Adipose tissue (tissue), 3 donors: ENCODE results near the gene SECISBP2. TPM values are rescaled to one million over a fixed set of nuclear protein-coding genes. Genes with fewer than 3 reads are reported as not detected.
"Not testable (repeated sequence)": the region's sequence is repeated elsewhere in the genome, so short reads cannot be mapped to it uniquely, and the experiment has no call there.

Experiments used
- H3K27ac ChIP-seq: one replicate; pipeline ENCODE4 v1.5.1; 2013; ENCODE audit warnings: low read depth, low read length
- WGBS, 3 donors: extraction: QIAGEN DNeasy Blood & Tissue Kit; methylation state at CpG; one replicate each; pipeline ENCODE4 v1.1.7; 2013; 5-methylcytosine and 5-hydroxymethylcytosine counted together
- polyA plus RNA-seq, 3 donors: library from polyadenylated mRNA; stranded (reverse); fragments of 200-250 nt; gene quantifications; one replicate each; pipeline ENCODE4 v1.2.3, GENCODE V29; 2013
- donor health status: healthy with polysubstance abuse.
- donor health status: Bipolar disorder and iron deficiency.
- donor health status: healthy.

SECISBP2 gene
- polyA plus RNA-seq, 3 donors = 22.0 to 23.6 (median 23.4) TPM

DNA sequence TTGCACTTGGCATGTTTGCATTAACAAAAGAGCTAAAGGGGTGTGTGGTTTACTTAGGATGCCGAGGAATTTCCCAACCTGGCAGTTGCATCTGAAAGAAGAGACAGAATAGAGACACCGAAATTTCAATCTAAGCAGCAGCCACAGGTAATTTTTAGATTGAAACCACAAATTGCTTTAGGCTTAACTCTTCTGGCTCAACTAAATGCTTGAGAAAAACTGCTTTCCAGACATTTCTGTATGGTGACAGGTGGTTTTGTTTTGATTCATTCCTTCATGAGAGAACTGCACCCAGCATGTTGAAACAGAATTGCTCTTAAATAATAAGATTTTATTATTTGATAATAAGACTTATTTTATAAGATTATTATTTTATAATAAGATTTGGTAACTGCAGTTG lies 21.5 kb downstream of the SECISBP2 start:
- no peak overlapping the region for H3K27ac ChIP-seq
- 73 to 86% (median 79%) methylated on average over 2 of the region's 2 CpGs for WGBS, 3 donors

DNA sequence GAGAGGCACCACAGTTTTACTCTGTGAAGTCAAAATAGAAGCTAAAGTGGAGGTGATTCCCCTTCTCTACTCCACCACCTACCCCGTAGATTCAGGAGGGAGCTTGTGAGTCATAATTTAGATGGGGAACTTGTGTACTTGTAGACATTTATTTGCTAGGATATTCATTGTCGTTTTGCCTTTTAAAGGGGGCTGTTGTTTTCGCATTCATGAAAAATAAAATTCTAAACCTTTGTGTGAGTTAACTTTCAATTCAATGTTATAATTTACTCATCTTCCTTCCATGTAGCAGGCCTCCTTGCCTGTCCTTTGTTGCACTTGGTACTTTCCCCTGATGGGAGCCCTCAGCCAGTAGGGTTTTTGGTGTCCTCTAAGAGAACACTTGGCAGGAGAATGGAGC lies 22.0 kb downstream of the SECISBP2 start:
- no peak overlapping the region for H3K27ac ChIP-seq
- 94 to 96% (median 95%) methylated on average over 3 of the region's 3 CpGs for WGBS, 3 donors

DNA sequence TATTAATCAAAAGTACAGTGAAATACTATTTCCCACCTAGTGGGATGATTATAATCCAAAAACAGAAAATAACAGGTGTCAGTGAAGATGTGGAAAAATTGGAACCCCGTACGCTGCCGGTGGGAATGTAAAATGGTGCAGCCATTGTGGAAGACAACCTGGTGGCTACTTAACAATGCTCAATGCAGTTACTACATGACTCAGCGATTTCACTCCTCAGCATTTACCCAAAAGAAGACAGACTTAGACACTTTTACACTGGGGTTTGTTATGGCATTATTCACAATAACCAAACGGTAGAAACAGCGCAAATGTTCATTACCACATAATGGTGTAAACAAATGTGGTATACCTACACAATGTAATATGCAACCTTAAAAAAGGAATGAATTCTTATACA lies 23.9 kb downstream of the SECISBP2 start:
- H3K27ac ChIP-seq = no peak overlapping the region
- WGBS, 3 donors = 95 to 98% (median 97%) methylated on average over 6 of the region's 6 CpGs

DNA sequence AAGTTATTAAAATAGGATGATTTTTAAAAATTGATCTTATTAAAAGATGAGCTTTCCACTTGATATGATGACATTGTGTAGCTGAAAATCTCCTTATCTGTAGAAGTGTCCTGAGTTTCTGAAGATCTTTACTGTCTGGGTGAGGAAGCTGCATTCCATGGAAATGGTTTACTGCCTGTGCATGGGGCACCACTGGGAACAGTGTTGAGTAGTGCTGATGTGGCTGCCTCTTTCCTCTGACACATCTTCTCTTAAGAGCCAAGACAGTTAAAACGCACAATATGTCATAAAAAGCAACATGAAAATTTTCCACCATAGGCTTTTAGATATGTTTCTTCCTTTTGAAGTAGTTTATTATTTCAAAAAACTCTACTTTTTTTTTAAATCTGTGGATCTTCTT lies 24.6 kb downstream of the SECISBP2 start:
- no peak overlapping the region for H3K27ac ChIP-seq
- 97 to 100% (median 100%) methylated on average over 1 of the region's 1 CpG for WGBS, 3 donors

DNA sequence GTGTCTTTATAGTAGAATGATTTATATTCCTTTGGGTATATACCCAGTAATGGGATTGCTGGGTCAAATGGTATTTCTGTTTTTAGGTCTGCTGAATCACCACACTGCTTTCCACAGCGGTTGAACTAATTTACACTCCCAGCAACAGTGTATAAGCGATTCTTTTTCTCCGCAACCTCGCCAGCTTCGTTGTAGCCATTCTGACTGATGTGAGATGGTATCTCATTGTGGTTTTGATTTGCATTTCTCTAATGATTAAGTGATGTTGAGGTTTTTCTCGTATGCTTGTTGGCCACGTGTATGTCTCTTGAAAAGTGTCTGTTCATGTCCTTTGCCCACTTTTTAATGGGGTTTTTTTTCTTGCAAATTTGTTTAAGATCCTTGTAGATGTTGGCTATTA lies 25.5 kb downstream of the SECISBP2 start:
- 92 to 95% (median 94%) methylated on average over 7 of the region's 7 CpGs for WGBS, 3 donors
- not testable (repeated sequence) for H3K27ac ChIP-seq

DNA sequence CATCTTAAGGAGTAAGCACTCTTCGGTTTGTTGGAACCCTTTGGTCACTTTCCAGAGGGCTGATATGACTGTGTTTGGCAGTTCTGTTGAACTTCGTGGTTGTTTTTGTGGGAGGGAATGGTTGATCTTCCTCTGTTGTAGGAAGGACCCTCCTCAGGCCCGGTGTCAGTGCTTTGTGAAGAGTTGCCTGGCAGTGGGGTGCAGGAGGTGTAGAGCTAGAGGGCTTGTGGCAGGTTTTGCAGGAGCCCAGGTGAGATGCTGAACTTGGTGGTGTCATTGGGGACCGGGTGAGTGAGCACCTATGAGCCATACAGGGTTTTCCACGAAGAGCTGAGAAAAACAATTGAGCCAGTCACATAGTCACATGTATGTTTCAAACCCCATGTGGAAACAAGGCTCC lies 27.2 kb downstream of the SECISBP2 start:
- H3K27ac ChIP-seq = no peak overlapping the region
- WGBS, 3 donors = 93 to 96% (median 95%) methylated on average over 5 of the region's 5 CpGs

DNA sequence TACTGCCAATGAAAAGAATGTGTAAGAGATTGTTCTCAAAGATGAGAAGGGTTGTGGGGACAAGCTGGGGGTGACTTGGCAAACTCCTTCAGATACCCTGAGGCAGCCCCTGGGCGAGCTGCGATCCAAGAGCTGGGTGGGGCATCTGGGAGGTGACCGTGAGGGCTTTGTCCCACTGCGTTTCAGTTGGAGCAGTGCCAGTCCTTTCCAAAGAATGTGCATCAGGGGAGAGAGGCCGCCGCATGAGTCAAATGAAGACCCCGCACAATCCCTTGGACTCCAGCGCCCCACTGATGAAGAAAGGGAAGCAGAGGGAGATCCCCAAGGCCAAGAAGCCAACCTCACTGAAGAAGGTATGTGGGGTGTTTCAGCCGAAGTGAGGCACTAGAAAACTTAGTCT lies 28.4 kb downstream of the SECISBP2 start:
- no peak overlapping the region for H3K27ac ChIP-seq
- WGBS, 3 donors = 89 to 93% (median 90%) methylated on average over 9 of the region's 9 CpGs

DNA sequence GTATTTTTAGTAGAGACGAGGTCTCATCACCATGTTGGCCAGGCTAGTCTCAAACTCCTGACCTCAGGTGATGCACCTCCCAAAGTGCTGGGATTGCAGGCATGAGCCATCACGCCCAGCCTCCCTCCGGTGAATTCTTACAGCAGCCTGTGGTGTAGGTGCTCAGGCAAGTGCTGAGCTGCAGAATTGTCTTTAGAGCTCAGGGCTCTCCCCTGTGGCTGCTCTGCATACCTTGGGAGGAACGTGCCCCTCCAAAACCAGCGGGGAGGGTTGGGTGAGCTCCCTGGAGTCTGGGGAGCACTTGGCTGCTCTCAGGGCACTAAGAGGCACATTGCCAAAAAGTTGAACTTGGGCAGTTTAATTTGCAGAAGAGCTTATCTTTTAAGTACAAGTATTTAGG lies 29.4 kb downstream of the SECISBP2 start:
- WGBS, 3 donors = 94 to 97% (median 96%) methylated on average over 5 of the region's 5 CpGs
- no peak overlapping the region for H3K27ac ChIP-seq

DNA sequence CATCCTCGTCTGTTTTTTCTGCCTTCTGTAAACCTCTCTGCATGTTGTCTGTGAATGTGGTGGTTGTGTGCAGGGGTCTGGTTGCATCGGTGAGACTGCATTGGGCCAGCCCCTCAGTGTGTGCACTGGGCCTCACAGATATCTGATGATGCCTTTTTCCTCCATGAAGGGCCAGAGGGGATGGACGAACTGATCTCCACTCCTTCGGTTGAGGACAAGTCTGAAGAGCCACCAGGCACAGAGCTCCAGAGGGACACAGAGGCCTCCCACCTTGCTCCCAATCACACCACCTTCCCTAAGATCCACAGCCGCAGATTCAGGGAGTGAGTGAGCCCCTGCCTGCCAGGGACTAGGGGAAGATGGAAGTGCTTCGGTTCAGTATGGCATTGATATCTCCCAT lies 31.3 kb downstream of the SECISBP2 start:
- 91 to 96% (median 92%) methylated on average over 6 of the region's 6 CpGs for WGBS, 3 donors
- H3K27ac ChIP-seq = no peak overlapping the region

DNA sequence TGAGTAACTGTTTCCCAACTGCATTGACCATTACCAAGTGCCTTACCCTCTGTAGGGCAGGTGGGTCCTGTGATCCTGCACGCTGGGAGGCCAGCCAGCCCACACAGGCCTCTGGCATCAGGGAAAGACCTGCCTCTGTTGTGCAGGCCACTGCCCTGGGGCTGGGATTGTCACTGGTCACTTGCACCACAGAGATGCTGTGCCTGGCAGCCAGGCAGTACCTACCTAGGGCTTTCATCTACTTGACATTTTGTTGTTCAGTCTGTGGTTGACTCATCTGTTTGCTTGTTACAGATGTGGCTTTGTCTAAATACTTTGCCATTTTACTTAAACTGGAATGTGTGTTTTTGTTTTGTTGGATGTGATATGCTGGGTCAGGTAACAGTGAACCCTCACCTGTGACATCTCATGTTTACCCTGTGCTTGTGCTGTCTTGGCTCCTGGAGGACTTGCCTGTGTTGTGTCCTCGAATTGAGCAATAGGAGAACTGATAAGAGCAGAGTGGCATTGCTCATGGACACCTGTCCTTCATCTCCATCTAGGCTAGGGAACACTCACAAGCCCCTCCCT lies 32.8 kb downstream of the SECISBP2 start:
- no peak overlapping the region for H3K27ac ChIP-seq
- 69 to 84% (median 79%) methylated on average over 2 of the region's 2 CpGs for WGBS, 3 donors

DNA sequence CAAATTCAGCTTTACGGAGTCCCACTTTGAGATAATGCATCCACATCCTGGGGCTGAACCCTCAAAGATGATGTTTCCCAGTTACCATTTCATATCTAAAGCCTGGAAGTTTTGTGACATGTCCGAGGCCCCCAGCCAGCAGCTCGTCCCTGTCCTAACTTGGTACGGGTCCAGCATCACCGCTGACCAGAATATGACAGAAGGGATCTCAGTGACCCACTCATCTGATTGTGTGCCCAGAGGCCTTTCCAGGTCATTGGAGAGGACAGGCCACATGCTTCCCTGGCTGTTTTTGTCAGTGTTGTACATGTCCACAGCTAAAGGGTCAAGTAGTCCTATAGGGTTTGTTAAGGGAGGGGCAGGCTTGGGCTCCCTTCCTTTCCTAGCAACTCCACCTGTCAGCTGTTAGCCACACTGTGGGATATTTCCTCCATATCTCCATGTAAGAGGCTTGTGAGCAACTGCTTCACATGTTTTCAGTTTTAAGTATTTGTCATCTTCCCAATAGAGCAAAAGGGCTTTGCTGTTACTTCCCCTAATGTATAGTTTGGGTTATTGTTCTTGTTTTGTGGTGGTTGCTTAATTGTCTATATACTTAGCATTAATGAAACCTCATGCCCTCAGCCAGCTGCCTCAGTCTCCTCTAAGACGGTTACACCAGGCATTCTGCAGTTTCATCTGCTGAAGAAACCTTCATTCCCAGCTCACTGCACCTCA lies 33.4 kb downstream of the SECISBP2 start:
- no peak overlapping the region for H3K27ac ChIP-seq
- WGBS, 3 donors = 90 to 95% (median 92%) methylated on average over 6 of the region's 6 CpGs

DNA sequence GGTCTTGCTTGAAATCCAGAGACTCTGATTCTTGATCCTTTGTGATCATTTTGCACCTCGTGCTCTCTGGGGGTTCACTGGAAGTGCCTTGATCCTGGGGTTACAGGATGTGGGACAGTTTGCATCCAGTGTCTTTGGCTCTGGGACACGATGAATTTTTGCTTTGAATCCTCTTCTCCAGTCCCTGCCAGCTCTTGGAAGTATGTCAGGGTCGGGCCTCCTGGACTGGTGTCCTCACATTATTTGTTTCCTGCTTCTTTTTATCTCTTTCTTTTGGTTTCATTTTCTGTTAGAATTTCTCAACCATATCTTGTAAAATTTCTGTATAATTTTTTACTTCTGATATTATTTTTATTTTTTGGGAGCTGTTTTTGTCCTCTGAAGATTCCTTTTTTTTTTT lies 34.2 kb downstream of the SECISBP2 start:
- 45 to 80% (median 62%) methylated on average over 3 of the region's 3 CpGs for WGBS, 3 donors
- H3K27ac ChIP-seq = no peak overlapping the region

DNA sequence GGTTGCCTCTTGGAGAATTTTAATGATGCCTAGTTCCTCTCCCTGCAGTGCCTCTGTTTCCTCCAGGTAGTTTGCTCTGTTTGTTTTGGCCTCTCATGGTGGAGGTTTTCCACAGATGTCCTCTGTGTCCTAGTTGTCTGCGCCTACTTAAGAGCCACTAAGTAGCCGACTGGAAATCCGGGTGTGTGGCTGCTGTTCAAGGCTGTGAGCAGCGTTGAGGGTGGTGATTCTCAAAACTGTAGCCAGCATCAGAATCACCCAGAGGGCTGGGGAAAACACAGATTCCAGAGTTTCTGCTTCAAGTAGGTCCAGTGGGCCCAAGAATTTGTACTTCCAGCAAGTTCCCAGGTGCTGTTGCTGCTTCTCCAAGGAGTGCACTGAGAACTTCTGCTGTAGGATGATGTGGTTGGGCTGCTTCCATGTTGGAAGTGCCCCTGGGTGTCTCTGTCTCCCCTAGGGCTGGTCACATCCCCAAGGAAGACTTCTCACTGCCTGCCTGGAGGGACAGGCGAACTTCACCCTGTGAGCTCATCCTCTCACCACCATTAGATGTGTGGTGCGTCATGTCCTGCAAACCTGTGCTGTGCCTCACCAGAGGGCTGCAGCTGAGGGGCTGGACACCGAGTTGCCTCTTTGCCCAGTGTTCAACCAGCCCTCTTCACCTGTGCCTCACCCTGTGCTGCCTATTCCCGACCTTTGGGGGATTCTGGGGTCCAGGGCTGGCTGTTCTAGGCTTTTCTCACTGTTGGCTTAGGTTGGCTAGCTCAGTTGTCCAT lies 34.8 kb downstream of the SECISBP2 start:
- no peak overlapping the region for H3K27ac ChIP-seq
- 85 to 90% (median 88%) methylated on average over 8 of the region's 8 CpGs for WGBS, 3 donors

DNA sequence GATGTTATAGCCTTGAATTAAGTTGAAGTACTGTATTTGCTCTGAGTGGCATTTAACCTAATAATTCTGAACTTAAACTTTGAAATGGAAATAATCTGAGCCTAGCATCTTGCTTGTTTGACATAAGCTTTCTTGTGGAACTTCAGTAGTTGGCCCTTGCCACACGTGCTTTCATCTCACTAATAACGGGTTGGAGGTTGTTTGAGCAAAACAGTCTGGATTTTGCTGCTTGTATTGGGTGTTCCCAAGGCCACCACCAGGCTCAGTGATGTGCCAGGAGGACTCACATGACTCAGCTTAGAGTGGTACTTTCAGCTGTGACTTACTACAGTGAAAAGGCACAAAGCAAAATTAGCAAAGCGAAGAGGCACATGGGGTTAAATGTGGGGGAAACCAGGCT lies 35.7 kb downstream of the SECISBP2 start:
- WGBS, 3 donors = 65 to 90% (median 81%) methylated on average over 3 of the region's 3 CpGs
- no peak overlapping the region for H3K27ac ChIP-seq

DNA sequence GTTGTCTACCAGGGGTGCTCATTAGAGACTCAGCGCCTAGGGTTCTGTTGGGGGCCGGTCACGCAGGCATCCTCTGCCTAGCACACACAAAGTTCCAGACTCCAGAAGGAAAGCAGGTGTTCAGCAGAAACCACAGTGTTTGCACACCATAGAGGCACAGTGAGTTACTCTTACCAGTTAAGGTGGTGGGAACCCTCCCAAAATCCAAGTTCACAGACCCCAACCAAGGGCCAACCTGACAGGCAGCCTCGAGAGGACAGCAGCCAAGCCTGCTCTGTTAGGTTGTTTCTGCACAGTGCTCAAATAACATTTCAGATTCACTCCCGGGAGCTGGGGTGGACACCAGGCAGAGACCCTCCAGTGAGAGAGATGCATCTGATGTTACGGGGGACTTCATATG lies 36.2 kb downstream of the SECISBP2 start:
- no peak overlapping the region for H3K27ac ChIP-seq
- WGBS, 3 donors = 96 to 97% (median 97%) methylated on average over 6 of the region's 6 CpGs

DNA sequence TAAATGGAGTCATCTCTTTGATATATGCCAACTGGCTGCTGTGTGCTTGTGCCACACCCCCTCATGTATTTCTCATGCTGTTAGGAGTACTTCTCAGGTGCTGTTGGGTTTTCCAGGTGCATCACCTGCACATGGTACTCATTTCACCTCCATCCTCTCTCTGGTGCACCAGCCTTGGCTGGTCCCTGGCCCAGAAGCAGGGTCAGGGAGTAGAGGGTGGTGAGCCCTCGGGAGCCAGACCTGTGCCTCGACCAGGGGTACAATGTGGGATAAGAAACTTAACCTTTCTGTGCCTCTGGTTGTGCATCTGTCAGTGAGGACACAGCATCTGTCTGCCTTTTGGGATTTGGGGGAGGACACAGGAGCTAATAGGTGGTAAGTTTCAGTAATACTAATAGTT lies 38.5 kb downstream of the SECISBP2 start:
- no peak overlapping the region for H3K27ac ChIP-seq
- WGBS, 3 donors = 81 to 90% (median 88%) methylated on average over 2 of the region's 2 CpGs

DNA sequence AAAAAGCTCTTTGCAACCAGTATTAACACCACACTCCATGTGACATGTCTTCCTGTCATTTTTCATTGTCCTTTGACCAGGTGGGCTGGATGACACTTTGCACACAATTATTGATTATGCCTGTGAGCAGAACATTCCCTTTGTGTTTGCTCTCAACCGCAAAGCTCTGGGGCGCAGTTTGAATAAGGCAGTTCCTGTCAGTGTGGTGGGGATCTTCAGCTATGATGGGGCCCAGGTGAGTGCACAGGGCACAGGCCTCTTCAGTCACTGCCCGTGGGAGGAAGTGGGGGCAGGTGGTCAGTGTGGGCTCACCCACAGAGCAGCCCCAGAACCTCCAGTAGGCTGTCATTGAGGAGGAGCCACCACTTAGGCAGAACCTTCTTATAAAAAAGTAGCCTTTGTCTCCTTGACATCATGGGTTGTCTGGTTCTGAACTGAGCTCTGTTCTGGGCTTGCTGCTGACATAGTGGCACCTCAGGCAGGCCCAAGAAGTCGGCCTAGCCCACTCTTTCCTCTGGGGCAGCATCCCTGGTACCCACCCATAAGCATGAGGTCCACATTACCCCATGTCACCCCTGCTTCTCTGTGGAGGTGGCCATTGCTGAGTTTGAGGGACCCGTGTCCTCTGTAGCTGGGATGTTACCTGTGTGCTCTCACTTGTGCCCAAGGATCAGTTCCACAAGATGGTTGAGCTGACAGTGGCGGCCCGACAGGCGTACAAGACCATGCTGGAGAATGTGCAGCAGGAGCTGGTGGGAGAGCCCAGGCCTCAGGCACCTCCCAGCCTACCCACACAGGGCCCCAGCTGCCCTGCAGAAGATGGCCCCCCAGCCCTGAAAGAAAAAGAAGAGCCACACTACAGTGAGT lies 39.3 kb downstream of the SECISBP2 start:
- WGBS, 3 donors = 91 to 92% (median 92%) methylated on average over 8 of the region's 8 CpGs
- H3K27ac ChIP-seq = no peak overlapping the region

DNA sequence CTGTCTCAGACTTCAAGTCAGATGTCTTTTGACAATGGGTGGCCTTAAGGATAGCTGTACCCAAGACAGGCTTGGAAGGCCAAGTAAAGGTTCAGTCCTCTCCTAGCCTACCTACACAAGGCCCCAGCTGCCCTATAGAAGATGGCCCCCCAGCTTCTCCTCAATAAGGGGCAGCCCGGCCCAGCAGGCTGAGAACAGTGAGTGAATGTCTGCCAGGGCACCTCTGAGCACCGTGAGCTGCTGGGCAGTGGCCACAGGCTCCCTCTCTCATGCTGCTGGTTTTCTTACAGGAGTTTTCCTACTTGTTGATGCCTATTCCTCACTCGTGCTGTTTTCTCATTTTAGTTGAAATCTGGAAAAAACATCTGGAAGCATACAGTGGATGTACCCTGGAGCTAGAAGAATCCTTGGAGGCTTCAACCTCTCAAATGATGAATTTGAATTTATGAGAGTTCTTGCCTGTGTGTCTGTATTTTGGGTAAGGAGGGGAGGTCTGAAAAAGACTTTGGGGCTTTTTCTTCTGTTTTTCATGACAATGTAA lies 40.1 kb downstream of the SECISBP2 start:
- WGBS, 3 donors = 81 to 93% (median 90%) methylated on average over 3 of the region's 3 CpGs
- H3K27ac ChIP-seq = no peak overlapping the region
